Measurements from ENCODE around the gene CIRBP.
"Not testable (repeated sequence)": the region's sequence is repeated elsewhere in the genome, so short reads cannot be mapped to it uniquely, and the experiment has no call there.

The CIRBP gene

GRCh38 chr19:1315470-1316166 is 46.5 kb downstream of the CIRBP start:
- peak; percentile 61 for DNase-seq

GRCh38 chr19:1316466-1316865 is 47.3 kb downstream of the CIRBP start:
- no peak for DNase-seq

GRCh38 chr19:1317274-1318003 is 48.3 kb downstream of the CIRBP start:
- DNase-seq: no peak

GRCh38 chr19:1318678-1319471 is 49.7 kb downstream of the CIRBP start:
- no peak for DNase-seq

- DNase-seq: not testable (repeated sequence)
Observed at GRCh38 chr19:1320282-1320650, 51.1 kb downstream of the CIRBP start.

GRCh38 chr19:1321539-1321938 is 52.4 kb downstream of the CIRBP start:
- DNase-seq: no peak

GRCh38 chr19:1322198-1322981 is 53.3 kb downstream of the CIRBP start:
- DNase-seq: no peak

GRCh38 chr19:1324249-1324805 is 55.2 kb downstream of the CIRBP start:
- no peak for DNase-seq
